Right lobe of liver (tissue), 6 donors: ENCODE results near the gene MYOZ1. TPM values are rescaled to one million over a fixed set of nuclear protein-coding genes. Genes with fewer than 3 reads are reported as not detected.
A peak's percentile ranks its signal among the peaks of the same experiment; 100 is the strongest.
"Not testable (repeated sequence)": the region's sequence is repeated elsewhere in the genome, so short reads cannot be mapped to it uniquely, and the experiment has no call there.

ENCODE experiments used
- ATAC-seq, 4 donors: fragments of 200-7000 bp; cut with Tn5 transposase; one replicate each; pipeline ENCODE4 v1.9.1; 2020; ENCODE audit warnings: mild to moderate bottlenecking in 4 of 4, moderate library complexity in 4 of 4
- DNase-seq, 3 donors: peaks; one replicate each; pipeline ENCODE4 v3.0.0-alpha.2; 2020
- H3K27ac ChIP-seq, 3 donors: fragments of 200-600 bp; one replicate each; pipeline ENCODE4 v1.8.0; 2022
- H3K27me3 ChIP-seq, 2 donors: fragments of 200-600 bp; one replicate each; pipeline ENCODE4 v1.8.0; 2022
- H3K36me3 ChIP-seq, 4 donors: fragments of 200-600 bp; sonication (generic) in 1 of 4; one replicate each; pipeline versions ENCODE4 v1.5.1 to v1.8.0; 2017 to 2022; ENCODE audit warnings: control low read depth in 1 of 4
- H3K4me1 ChIP-seq, 4 donors: fragments of 200-600 bp; sonication (generic) in 1 of 4; one replicate each; pipeline versions ENCODE4 v1.5.1 to v1.8.0; 2017 to 2022; ENCODE audit warnings: control low read depth in 1 of 4
- H3K4me3 ChIP-seq, 3 donors: fragments of 200-600 bp; one replicate each; pipeline ENCODE4 v1.8.0; 2022
- H3K9me3 ChIP-seq, 4 donors: fragments of 200-600 bp; sonication (generic) in 1 of 4; one replicate each; pipeline versions ENCODE4 v1.5.1 to v1.8.0; 2017 to 2022; ENCODE audit warnings: control low read depth in 1 of 4
- POLR2A ChIP-seq: fragments of 450-650 bp; IDR thresholded peaks from one replicate; pipeline ENCODE4 v1.6.1; 2017; ENCODE audit warnings: antibody characterized with exemption, mild to moderate bottlenecking
- WGBS: methylation state at CpG from one replicate; pipeline ENCODE4 v1.1.6; 2018; ENCODE audit warnings: low coverage, low lambda C conversion rate; ENCODE audit not compliant: insufficient coverage; ENCODE audit errors: missing lambda C conversion rate; 5-methylcytosine and 5-hydroxymethylcytosine counted together
- intact Hi-C, 2 donors: fragments of 100-400 bp; cut with DNase I; formaldehyde crosslinking; loops; one replicate each; pipeline versions ENCODE4 v1.11.2 to v1.14.1; 2022
- long read RNA-seq: library from polyadenylated mRNA; unstranded; transcript quantifications from one replicate; pipeline ENCODE4 v2.0.0, GENCODE V29; 2019
- total RNA-seq, 6 experiments: library from RNA; depleted of rRNA in 2 of 6; stranded (reverse); fragments of >200 nt in 2 of 6; fragmentation: NEBNext Ultra II Directional in 3 of 6; extraction: Animal tissue kit (Norgen Biotek cat#: 25700) in 3 of 6; gene quantifications; one replicate each; pipeline versions ENCODE4 v1.1.0 to v1.2.4, GENCODE V29; 2016 to 2023
- TF ChIP-seq, protein P1 (sequence below), 4 donors: fragments of 200-600 bp in 3 of 4; fragments of 450-650 bp in 1 of 4; IDR thresholded peaks; one replicate each; pipeline versions ENCODE4 v1.5.1 to v1.8.0; 2016 to 2022; ENCODE audit warnings: antibody characterized with exemption in 4 of 4, mild to moderate bottlenecking in 2 of 4
- donor health status: DM: no; HTN: yes; CAD: no.
- donor health status: DM: no; HTN: no; CAD: no.
- donor health status: DM: no; HTN: no; CAD: no.
- donor health status: DM: no; HTN: yes; CAD: no.
- donor health status: DM: no; HTN: yes; CAD: no.

The MYOZ1 gene
- total RNA-seq: 1 to 10 TPM in 1 of 6 experiments, under 1 TPM in 1, not detected in 4; 0.74 to 1.1 TPM
- long read RNA-seq: 0 reads

DNA sequence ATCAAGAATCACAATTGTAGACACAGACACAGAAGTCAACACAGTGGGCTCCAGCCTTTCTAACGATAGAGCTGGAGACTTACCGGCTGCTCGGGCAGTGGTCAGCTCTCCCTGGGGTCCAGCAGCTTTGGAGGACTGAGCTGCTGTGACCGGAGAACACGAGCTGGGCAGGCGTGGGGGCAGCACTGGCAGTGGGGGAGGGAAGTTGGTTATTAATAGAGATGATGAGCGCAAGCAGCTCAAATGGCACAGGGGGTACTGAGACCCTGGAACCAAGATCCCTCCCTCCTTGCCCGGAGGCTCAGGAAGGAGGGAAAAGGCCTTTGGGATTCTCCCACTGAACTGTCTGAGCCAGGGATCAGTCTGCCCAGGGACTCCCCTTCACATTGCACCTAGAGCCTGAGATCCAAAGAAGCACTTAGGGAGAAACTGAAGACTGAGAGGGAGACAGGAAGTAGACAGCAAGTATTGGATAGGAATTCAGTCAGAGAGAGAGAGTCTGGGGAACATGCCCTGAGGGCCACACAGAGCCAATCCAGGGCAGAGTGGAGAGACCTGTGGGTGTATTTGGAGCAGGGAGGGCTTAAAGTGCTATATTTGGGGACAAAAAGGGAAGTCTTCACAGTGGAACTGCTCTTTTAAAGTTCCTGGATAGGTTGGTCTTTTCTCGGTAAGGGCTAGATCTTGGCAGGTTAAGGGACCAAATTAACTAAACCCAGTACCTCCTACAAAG lies at the start of gene MYOZ1:
Gene MYOZ1 (minus strand): TSS at position 147 of the 733 bp plus-strand sequence. CDS start 1,457 bp downstream, outside the sequence.
- Histone ChIP-seq H3K9me3 (no peaks in the 10 kb centered on the region), H3K27me3 (no peaks in the 10 kb centered on the region), H3K4me3 (no peak within 1 kb of the TSS), H3K27ac (no peak within 1 kb of the TSS), H3K36me3 (no peaks in the 10 kb centered on the region), H3K4me1 (no peaks in the 10 kb centered on the region)
- WGBS: 49% methylated on average over 7 of the region's 9 CpGs
- intact Hi-C loops: loop anchor here (5.0 kb wide), 1 partner anchor 109 kb away; no protein-coding TSS in a partner anchor
- no peak for TF ChIP-seq POLR2A
- TF ChIP-seq, protein P1, sequence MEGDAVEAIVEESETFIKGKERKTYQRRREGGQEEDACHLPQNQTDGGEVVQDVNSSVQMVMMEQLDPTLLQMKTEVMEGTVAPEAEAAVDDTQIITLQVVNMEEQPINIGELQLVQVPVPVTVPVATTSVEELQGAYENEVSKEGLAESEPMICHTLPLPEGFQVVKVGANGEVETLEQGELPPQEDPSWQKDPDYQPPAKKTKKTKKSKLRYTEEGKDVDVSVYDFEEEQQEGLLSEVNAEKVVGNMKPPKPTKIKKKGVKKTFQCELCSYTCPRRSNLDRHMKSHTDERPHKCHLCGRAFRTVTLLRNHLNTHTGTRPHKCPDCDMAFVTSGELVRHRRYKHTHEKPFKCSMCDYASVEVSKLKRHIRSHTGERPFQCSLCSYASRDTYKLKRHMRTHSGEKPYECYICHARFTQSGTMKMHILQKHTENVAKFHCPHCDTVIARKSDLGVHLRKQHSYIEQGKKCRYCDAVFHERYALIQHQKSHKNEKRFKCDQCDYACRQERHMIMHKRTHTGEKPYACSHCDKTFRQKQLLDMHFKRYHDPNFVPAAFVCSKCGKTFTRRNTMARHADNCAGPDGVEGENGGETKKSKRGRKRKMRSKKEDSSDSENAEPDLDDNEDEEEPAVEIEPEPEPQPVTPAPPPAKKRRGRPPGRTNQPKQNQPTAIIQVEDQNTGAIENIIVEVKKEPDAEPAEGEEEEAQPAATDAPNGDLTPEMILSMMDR (IDR thresholded peaks at IDR 0.05): no peak
- no peak for DNase-seq
- ATAC-seq: peak in 1 of 4 donors; percentile 13

- DNase-seq, H3K9me3 ChIP-seq, H3K4me1 ChIP-seq, H3K27me3 ChIP-seq, ATAC-seq, H3K4me3 ChIP-seq, H3K27ac ChIP-seq, H3K36me3 ChIP-seq, intact Hi-C loops: not testable (repeated sequence)
- 95% methylated on average over 6 of the region's 6 CpGs for WGBS
These were observed 49.5 kb upstream of the MYOZ1 start for GRCh38 chr10:73690755-73691154.

DNA sequence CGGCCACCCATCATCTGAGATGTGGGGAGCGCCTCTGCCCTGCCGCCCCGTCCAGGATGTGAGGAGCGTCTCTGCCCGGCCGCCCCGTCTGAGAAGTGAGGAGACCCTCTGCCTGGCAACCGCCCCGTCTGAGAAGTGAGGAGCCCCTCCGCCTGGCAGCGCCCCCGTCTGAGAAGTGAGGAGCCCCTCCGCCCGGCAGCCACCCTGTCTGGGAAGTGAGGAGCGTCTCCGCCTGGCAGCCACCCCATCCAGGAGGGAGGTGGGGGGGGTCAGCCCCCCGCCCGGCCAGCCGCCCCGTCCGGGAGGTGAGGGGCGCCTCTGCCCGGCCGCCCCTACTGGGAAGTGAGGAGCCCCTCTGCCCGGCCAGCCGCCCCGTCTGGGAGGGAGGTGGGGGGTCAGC lies 48.3 kb upstream of the MYOZ1 start:
- DNase-seq, intact Hi-C loops, H3K4me1 ChIP-seq, H3K36me3 ChIP-seq, H3K27me3 ChIP-seq, ATAC-seq, H3K9me3 ChIP-seq, H3K4me3 ChIP-seq, H3K27ac ChIP-seq: not testable (repeated sequence)
- no CpG with 5 or more reads among the region's 28 CpGs for WGBS

DNA sequence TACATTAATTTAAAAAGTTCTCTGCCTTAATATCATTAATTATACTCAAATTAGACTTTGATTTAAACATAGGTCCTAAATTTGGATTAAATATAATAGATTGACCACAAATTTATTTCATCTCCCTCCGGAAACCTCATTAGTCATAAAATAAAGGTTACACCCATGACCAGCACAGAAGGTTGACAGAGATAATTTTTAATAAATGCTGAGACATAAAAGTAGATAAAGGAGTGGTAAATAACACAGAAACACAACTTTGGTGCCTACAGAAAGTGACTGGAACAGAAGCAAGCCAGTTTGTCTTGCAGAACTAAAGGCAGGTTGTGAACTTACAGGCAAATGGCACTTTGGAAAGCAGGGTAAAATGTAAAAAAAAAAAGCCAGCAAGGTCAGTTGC lies 46.4 kb upstream of the MYOZ1 start:
- WGBS: 65% methylated on average over 1 of the region's 1 CpG

DNA sequence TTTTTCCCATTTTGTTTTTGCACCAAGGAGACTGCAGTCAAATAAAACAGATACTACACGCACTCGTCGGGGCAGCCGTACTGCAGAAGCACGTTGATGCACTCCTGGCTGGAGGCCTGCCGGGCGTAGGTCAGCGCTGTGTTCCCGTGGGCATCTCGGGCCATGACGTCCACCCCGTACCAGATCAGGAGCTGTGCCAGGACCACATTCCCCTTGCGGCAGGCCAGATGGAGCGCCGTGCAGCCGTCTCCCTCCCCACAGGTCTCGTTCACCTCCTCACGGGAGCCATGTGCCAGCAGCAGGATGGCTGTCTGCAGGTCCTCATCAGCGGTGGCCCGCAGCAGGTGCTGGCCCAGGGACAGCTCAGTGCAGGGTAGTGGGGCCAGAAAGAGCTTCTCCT lies 33.3 kb upstream of the MYOZ1 start:
- H3K4me3 ChIP-seq, H3K4me1 ChIP-seq, H3K27ac ChIP-seq, H3K9me3 ChIP-seq, intact Hi-C loops, H3K36me3 ChIP-seq, DNase-seq, ATAC-seq, H3K27me3 ChIP-seq: not testable (repeated sequence)
- 92% methylated on average over 2 of the region's 20 CpGs for WGBS

More for the DNA sequence above, 46.4 kb upstream of the MYOZ1 start:
- DNase-seq, ATAC-seq, H3K27me3 ChIP-seq, H3K27ac ChIP-seq, H3K36me3 ChIP-seq, H3K4me3 ChIP-seq, intact Hi-C loops, H3K9me3 ChIP-seq, H3K4me1 ChIP-seq: not testable (repeated sequence)

GRCh38 chr10:73668378-73668777 lies 27.1 kb upstream of the MYOZ1 start:
- intact Hi-C loops, DNase-seq, H3K36me3 ChIP-seq, H3K27ac ChIP-seq, H3K9me3 ChIP-seq, H3K27me3 ChIP-seq, H3K4me1 ChIP-seq, ATAC-seq, H3K4me3 ChIP-seq: not testable (repeated sequence)
- 94% methylated on average over 2 of the region's 4 CpGs for WGBS

DNA sequence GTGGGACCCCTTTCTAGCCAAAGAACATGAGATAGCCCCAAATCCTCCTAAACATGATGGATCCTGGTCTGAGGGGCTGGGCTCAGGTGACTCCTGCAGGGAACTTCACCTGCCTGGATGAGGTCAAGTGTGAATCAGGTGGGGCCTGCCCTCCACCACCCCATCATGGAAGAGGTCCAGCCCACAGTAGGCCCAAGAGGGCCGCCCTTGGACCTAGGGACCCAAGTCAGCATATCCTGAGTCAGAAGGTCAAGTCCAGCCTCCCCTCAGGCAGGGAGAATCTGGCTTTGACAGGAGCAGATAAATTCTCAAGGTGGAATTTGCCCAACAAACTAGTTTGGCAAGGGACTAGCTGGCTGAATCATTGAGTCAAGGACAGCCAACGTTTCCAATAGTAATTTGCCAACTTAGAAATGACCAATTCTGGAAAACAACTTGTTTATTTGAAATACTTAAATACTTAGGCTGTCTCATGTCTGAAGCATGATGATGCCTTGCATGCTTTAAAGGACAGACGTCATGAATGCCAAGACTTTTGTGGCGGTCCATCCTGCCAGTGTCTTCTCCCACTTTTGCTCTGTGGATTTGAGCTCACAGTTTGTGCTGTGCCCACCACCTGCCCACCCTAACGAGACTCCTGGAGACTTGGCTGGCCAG lies 25.0 kb upstream of the MYOZ1 start:
- WGBS: 73% methylated on average over 3 of the region's 5 CpGs
- H3K27ac ChIP-seq, intact Hi-C loops, H3K9me3 ChIP-seq, ATAC-seq, H3K4me3 ChIP-seq, H3K4me1 ChIP-seq, DNase-seq, H3K27me3 ChIP-seq, H3K36me3 ChIP-seq: not testable (repeated sequence)

GRCh38 chr10:73665581-73665980 lies 24.3 kb upstream of the MYOZ1 start:
- H3K27ac ChIP-seq, H3K36me3 ChIP-seq, H3K9me3 ChIP-seq, DNase-seq, H3K4me3 ChIP-seq, ATAC-seq, H3K27me3 ChIP-seq, H3K4me1 ChIP-seq, intact Hi-C loops: not testable (repeated sequence)
- WGBS: 80% methylated on average over 1 of the region's 3 CpGs

DNA sequence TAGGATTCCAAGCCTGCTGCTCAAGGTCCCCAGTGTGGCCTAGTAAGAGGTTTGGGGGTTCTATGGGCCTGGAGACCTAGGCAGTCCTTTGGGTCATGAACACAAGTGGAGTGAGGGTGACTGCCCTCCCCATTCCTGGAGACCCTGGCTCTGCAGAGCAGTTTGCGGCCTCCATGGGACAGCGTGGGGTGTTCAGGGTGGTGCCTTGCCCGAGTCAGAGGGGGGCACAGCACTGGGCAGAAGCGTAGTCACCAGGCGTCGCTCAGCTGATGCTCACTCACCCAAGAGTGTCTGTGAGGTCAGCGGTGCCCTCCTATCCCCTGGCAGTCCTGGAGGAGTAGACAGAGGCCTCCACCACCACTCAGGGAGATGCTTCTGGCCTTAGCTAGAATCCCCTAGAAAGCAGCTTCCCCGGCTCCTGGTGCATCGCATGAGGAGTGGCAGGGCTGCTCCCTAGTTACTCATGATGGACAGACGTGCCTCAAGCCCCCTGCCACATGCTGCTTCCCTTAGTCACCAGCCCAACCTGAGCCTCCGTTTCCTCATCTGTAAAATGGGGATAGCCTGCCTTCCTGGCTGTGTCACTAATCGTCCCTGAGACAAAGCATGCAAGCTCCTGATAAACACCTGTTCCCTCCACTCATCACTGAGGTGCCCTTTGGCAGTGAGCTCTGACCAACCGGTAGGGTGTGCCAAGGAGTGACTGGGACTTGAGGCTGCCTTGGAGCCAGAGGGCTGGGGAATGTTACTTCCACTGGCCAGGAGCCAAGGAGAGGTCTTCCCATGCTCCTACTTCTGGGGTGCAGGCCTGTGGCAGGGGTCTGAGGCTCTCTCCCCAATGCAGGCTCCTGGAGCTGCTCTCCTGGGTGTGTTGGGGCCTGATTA lies 23.1 kb upstream of the MYOZ1 start:
- H3K4me1 ChIP-seq, intact Hi-C loops, ATAC-seq, H3K9me3 ChIP-seq, H3K27ac ChIP-seq, H3K4me3 ChIP-seq, H3K27me3 ChIP-seq, DNase-seq, H3K36me3 ChIP-seq: not testable (repeated sequence)
- 40% methylated on average over 1 of the region's 13 CpGs for WGBS

- H3K36me3 ChIP-seq, H3K4me3 ChIP-seq, H3K27me3 ChIP-seq, intact Hi-C loops, H3K27ac ChIP-seq, ATAC-seq, H3K9me3 ChIP-seq, DNase-seq, H3K4me1 ChIP-seq: not testable (repeated sequence)
- no CpG with 5 or more reads among the region's 10 CpGs for WGBS
These were observed 22.3 kb upstream of the MYOZ1 start for GRCh38 chr10:73663621-73664020.
